Type B pancreatic cell (in vitro differentiated cells): ENCODE results near the gene ADRB2. TPM values are rescaled to one million over a fixed set of nuclear protein-coding genes. Genes with fewer than 3 reads are reported as not detected.
"Not testable (repeated sequence)": the region's sequence is repeated elsewhere in the genome, so short reads cannot be mapped to it uniquely, and the experiment has no call there.

Experiments used
- DNase-seq: peaks from one replicate; pipeline ENCODE4 v3.0.0; 2021; ENCODE audit warnings: mixed read lengths; ENCODE audit not compliant: unreplicated experiment; ENCODE audit errors: extremely low spot score
- H3K27ac Mint-ChIP-seq: 2 replicates; pipeline ENCODE4 v1.8.0; 2021; ENCODE audit warnings: mild to moderate bottlenecking, mixed read lengths
- H3K27me3 Mint-ChIP-seq: 2 replicates; pipeline ENCODE4 v1.8.0; 2021; ENCODE audit warnings: mixed read lengths
- H3K36me3 Mint-ChIP-seq: 2 replicates; pipeline ENCODE4 v1.8.0; 2021; ENCODE audit warnings: mixed read lengths
- H3K4me1 Mint-ChIP-seq: one replicate; pipeline ENCODE4 v1.8.0; 2021; ENCODE audit warnings: mixed read lengths; ENCODE audit not compliant: unreplicated experiment
- H3K4me3 Mint-ChIP-seq: 2 replicates; pipeline ENCODE4 v1.8.0; 2021; ENCODE audit warnings: mild to moderate bottlenecking, mixed read lengths
- H3K9me3 Mint-ChIP-seq: 2 replicates; pipeline ENCODE4 v1.8.0; 2021; ENCODE audit warnings: mixed read lengths
- CTCF ChIP-seq: fragments of 200-600 bp; sonication (generic); conservative IDR thresholded peaks from 2 replicates; pipeline ENCODE4 v1.5.0; 2021; ENCODE audit warnings: antibody characterized with exemption, mild to moderate bottlenecking
- total RNA-seq: library from RNA; stranded (reverse); gene quantifications from 2 replicates; pipeline ENCODE4 v1.2.1, GENCODE V29; 2021; ENCODE audit warnings: low replicate concordance

Gene ADRB2
- total RNA-seq, 1 donor from 2014 or later = 1.3 TPM

- no peaks in the 10 kb centered on the region for H3K4me1 Mint-ChIP-seq
- H3K4me3 Mint-ChIP-seq = no peak overlapping the region
- no peaks in the 10 kb centered on the region for H3K9me3 Mint-ChIP-seq
- TF ChIP-seq CTCF = no peak
- no peak for DNase-seq
- no peaks in the 10 kb centered on the region for H3K36me3 Mint-ChIP-seq
- H3K27ac Mint-ChIP-seq = no peak overlapping the region
- peaks cover 21% of the 10 kb centered on the region for H3K27me3 Mint-ChIP-seq
Observed at GRCh38 chr5:148796936-148797335, 29.5 kb upstream of the ADRB2 start.

DNA sequence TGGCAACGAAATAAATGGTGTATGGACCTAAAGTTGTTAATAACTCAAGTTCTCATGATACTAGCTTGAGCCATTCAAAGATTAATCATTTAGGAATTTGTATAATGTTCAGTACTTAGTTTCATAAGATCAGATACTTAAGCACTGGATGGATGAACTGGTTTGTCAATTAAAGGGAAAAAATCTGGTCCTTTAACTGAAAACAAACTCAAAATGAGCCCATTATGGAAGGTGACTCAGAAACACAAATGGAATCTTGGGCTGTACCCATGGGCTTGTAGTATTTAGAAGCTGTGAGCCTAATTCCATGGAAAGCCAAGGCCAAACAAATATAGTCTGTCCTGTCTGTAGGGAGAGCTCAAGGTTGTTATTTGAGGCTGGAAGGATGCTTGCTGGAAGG is 27.6 kb upstream of the ADRB2 start:
- DNase-seq = no peak
- Mint-ChIP-seq H3K4me3 (no peak overlapping the region), H3K4me1 (no peaks in the 10 kb centered on the region), H3K27ac (no peak overlapping the region), H3K36me3 (no peaks in the 10 kb centered on the region), H3K9me3 (no peaks in the 10 kb centered on the region), H3K27me3 (peaks cover 17% of the 10 kb centered on the region)
- no peak for TF ChIP-seq CTCF

DNA sequence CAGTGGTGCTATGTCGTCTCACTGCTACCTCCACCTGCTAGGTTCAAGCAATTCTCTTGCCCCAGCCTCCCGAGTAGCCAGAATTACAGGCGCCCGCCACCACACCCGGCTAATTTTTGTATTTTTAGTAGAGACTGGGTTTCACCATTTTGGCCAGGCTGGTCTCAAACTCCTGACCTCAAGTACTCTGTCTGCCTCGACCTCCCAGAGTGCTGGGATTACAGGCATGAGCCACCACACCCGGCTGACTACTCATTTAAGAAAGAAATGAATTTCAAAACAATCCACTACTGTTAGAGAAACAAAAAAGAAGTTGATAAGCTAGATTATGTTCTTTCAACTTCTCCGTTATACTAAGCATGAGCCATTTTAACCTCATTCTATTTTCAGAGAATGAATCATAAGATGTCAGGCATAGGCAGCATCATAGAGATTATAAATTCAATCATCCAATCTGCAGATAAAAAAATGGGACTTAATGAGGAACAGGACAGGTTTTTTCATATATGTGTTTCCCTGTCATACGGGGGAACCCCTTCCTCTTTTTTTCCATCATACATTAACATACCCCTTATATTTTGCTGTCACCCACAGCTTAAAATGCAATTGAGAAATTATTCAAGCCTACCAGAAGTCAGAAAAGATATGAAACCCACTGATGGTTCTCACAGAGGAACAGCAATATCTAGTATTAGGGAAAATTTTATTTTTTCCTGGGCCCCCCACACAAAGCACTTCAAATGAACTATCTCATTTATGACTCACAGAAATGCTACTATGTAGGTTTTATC is 26.5 kb upstream of the ADRB2 start:
- no peaks in the 10 kb centered on the region for H3K36me3 Mint-ChIP-seq
- no peaks in the 10 kb centered on the region for H3K9me3 Mint-ChIP-seq
- no peak overlapping the region for H3K27ac Mint-ChIP-seq
- no peak for DNase-seq
- TF ChIP-seq CTCF = no peak
- H3K4me1 Mint-ChIP-seq = no peaks in the 10 kb centered on the region
- peaks cover 11% of the 10 kb centered on the region for H3K27me3 Mint-ChIP-seq
- H3K4me3 Mint-ChIP-seq = no peak overlapping the region

GRCh38 chr5:148801682-148802276 is 24.6 kb upstream of the ADRB2 start:
- DNase-seq = no peak
- Mint-ChIP-seq H3K9me3 (no peaks in the 10 kb centered on the region), H3K4me1 (peaks cover 15% of the 10 kb centered on the region), H3K27me3 (peaks cover 14% of the 10 kb centered on the region), H3K4me3 (no peak overlapping the region), H3K36me3 (no peaks in the 10 kb centered on the region), H3K27ac (no peak overlapping the region)
- TF ChIP-seq CTCF = no peak

DNA sequence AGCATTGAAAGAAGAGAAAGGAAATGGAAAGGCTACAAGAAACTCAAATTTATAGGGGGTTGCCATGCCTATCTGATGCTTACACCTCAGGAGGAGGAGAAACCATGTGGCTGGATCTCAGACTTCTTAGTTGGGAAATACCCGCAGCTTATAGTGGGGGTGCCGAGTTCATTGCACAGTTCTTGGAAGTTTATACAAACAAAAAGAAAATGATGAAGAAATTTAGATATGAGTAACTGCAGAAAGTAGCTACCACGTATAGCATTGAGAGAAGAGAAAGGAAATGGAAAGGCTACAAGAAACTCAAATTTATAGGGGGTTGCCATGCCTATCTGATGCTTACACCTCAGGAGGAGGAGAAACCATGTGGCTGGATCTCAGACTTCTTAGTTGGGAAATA is 23.0 kb upstream of the ADRB2 start:
- H3K27ac Mint-ChIP-seq, H3K4me3 Mint-ChIP-seq, H3K9me3 Mint-ChIP-seq, H3K36me3 Mint-ChIP-seq, DNase-seq: not testable (repeated sequence)
- peaks cover 17% of the 10 kb centered on the region for H3K27me3 Mint-ChIP-seq
- H3K4me1 Mint-ChIP-seq = peaks cover 23% of the 10 kb centered on the region

DNA sequence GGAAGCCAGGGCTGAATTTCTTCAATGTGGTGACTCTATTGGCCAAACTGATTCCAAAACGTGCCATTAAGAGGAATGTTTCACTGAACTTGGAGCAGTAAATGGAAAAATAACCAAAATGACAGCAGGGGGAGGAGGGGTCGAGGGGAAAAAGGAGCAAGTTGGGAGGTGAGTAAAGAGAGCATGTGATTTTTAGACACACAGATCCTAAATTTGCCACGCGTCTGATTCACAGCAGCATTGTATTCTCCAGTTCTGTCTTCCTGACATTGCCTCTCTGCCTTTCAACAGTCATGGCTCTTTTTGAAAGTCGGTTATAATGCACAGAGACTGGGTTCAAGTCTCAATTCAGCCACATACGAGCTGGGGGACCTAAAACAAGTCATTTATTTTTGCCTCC is 22.0 kb upstream of the ADRB2 start:
- Mint-ChIP-seq H3K36me3 (no peaks in the 10 kb centered on the region), H3K27ac (no peak overlapping the region), H3K4me1 (peaks cover 33% of the 10 kb centered on the region), H3K27me3 (peaks cover 13% of the 10 kb centered on the region), H3K9me3 (no peaks in the 10 kb centered on the region), H3K4me3 (no peak overlapping the region)
- no peak for TF ChIP-seq CTCF
- DNase-seq = no peak
